Measurements from ENCODE around the gene PPIL3. TPM values are rescaled to one million over a fixed set of nuclear protein-coding genes. Genes with fewer than 3 reads are reported as not detected.
A peak's percentile ranks its signal among the peaks of the same experiment; 100 is the strongest.
"Not testable (repeated sequence)": the region's sequence is repeated elsewhere in the genome, so short reads cannot be mapped to it uniquely, and the experiment has no call there.

Gene PPIL3
- 33.4 and 34.6 TPM in 2 replicates for total RNA-seq (2014; rRNA removed; shearing (Covaris generic))

DNA sequence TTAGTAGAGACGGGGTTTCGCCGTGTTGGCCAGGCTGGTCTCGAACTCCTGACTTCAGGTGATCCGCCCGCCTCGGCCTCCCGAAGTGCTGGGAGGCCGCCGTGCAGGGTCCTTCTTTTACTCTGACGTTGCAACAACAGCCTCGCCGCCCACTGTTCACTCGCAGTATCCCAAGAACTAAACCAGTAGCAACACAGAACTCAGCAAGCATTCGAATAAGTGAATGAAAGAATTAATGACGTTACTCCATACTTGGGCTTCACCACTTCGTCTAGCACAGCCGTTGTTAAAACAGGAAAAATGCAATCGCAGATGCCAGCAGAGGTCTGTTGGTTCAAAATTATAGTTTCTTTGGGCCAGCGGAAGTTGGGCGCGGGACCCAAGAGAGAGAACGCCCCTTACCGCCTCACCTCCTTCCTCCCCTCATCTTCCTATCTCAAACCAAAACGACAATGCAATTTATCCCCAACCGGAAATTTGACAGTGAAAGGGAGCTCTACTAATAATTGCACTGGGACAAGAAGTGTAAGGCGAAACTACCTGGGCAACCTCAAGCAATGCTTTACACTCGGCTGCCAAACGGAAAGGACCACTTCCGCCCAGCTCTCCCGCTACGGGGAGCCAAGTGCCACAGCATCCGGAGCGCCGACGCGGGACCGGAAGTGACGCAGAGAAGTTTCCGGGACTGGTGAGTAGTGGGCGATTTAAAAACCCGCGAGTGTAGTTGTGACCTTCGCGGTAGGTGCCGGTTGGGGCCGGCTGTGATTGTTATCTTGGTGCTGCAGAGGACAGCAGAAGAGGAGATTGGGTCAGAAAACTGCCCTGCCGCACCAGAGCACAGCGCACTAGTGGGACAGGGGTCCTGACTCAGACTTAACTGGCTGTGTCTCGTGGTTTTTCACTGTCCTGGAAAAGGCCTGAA is at the start of gene PPIL3, which contains the start of gene NIF3L1:
Gene PPIL3 (minus strand): TSS at position 374 of the 922 bp plus-strand sequence. CDS start 1,462 bp downstream, outside the sequence.
Gene NIF3L1 (plus strand): TSS at position 668 of the 922 bp plus-strand sequence. CDS start 2,573 bp downstream, outside the sequence.
- Histone ChIP-seq H3K36me3 (replicated peaks; ENCODE audit: control insufficient read depth, insufficient read depth, low read length) (peaks cover 3% of the 10 kb centered on the region), H3K4me3 (ENCODE audit: insufficient read depth, low read depth, low read length) (peak within 1 kb of the TSS; percentile 94), H3K27me3 (ENCODE audit: control insufficient read depth, insufficient read depth, low read length) (no peaks in the 10 kb centered on the region)
- peak; percentile 88 for DNase-seq

DNA sequence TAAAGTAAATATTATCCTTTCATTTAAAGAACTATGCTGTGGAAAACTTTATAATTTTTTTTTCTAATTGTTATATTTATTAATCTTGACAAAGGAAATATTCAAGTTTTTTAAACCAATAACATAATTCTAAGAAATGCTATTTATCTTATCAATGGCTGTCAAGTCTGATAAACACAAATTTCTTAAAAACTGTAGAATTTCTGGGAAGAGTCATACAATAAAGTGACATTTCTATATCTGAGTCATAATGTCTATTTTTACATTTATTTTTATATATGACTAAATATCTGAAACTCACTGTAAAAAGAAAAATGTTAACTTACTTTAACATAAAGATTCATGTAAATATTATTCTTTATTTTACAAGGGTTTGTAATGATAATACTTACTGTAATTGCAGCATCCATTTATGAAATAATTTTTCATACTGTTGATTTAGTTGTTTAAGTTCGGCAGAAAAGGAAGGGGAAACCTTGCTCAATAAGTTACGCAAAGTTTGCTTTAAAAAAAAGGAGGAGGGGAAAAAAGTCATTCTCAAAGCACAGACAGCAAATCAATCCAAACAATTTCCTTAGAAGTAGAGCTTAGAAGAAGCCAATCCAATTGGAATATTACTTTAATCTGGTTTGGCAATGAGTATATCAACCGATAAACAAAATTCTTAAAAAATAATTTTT is 42.2 kb upstream of the PPIL3 start:
- Histone ChIP-seq H3K36me3 (replicated peaks; ENCODE audit: control insufficient read depth, insufficient read depth, low read length) (peaks cover 19% of the 10 kb centered on the region), H3K27me3 (ENCODE audit: control insufficient read depth, insufficient read depth, low read length) (no peaks in the 10 kb centered on the region), H3K4me3 (ENCODE audit: insufficient read depth, low read depth, low read length) (no peak overlapping the region)
- no peak for DNase-seq

DNA sequence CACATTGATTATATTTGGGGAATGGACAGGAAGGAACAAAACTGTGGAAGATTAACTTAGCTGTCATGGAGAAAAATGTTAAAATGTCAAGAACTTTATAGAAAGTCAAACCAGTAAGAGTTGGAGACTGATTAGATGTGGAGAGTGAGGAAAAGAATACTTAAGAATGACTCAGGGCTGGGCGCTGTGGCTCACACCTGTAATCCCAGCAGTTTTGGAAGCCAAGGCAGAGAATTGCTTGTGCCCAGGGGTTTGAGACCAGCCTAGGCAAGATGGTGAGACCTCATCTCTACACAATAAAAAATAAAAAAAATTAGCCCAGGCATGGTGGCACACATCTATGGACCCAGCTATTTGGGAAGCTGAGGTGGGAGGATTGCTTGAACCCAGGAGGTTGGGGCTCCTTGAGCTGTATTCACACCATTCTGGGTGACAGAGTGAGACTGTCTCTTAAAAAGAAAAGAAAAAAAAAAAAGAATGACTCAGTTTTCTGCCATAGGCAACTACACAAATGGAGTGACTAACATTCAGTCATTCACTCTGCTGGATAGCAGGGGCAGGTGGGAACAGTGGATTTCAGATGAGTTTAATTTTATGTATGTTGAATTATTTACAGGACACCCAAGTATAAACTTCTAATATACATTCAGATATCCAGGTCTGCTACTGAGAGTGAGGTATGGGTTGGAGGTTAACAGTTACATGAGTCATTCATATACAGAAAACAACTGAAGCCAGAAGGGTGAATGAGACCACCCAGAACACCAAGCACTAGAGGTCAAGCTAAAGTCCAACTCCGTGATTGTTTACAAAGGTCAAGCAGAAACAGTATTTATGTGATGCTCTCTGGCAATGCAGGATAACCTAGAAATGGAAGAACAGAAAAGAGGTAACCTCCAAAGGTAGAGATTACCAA is 40.7 kb upstream of the PPIL3 start:
- peaks cover 14% of the 10 kb centered on the region for H3K36me3 ChIP-seq (replicated peaks; ENCODE audit: control insufficient read depth, insufficient read depth, low read length)
- no peaks in the 10 kb centered on the region for H3K27me3 ChIP-seq (ENCODE audit: control insufficient read depth, insufficient read depth, low read length)
- H3K4me3 ChIP-seq (ENCODE audit: insufficient read depth, low read depth, low read length) = no peak overlapping the region
- no peak for DNase-seq

DNA sequence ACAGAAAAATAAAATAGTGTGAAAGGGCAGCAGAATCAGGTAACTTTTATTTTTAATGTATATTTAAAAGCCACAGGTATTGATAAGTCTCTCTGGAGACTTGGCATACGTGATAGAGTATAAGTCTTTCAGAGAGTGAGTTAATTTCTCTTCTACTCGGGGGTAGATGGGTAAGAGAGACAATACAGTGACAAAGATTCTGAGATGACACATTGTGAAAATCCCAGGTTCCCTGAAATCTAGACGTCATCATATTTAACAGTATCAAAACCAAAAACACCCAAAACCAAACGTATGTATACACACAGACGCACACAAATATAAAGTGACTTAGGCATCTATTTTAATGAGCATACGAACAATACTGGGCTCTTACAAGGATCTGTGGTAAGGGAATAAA is 33.6 kb upstream of the PPIL3 start:
- Histone ChIP-seq H3K4me3 (ENCODE audit: insufficient read depth, low read depth, low read length) (no peak overlapping the region), H3K36me3 (replicated peaks; ENCODE audit: control insufficient read depth, insufficient read depth, low read length) (peaks cover 18% of the 10 kb centered on the region), H3K27me3 (ENCODE audit: control insufficient read depth, insufficient read depth, low read length) (no peaks in the 10 kb centered on the region)
- DNase-seq = no peak

DNA sequence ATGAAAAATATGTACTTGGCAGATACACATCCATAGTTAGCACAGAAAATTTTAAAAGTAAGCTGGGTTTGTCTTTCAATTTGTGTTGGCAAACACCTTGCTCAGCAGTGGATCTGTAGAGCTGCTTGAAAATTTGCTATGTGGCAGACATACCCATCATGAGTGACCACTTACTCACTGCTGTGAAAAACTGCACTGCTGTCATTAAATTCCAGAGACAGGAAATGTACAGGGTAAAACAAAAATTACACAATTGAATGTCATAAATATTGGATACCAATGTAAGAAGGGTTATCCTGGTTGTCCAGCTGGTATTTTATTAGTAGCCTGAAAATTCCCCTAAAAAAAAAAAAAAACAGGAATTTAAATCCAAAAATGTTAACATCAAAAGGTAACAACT is 24.8 kb upstream of the PPIL3 start:
- H3K27me3 ChIP-seq (ENCODE audit: control insufficient read depth, insufficient read depth, low read length) = no peaks in the 10 kb centered on the region
- peaks cover 26% of the 10 kb centered on the region for H3K36me3 ChIP-seq (replicated peaks; ENCODE audit: control insufficient read depth, insufficient read depth, low read length)
- DNase-seq = no peak
- no peak overlapping the region for H3K4me3 ChIP-seq (ENCODE audit: insufficient read depth, low read depth, low read length)

DNA sequence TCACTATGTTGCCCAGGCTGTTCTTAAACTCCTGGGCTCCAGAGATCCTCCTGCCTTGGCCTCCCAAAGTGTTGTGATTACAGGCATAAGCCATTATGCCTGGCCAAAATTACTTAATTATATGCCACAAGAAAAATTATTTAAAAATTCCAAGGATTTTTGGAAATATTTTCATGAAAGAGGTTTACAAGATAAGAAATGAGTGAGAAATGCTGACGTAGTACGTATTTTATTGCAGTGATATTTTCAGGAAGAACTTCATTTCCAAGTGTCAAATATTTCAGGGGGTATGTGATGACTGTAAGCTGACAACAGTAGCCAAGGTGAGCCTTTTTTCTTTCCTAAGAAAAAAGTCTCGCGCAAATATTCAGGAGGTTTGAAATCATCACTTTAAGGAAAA is 21.1 kb upstream of the PPIL3 start:
- no peak for DNase-seq
- H3K4me3 ChIP-seq (ENCODE audit: insufficient read depth, low read depth, low read length) = no peak overlapping the region
- peaks cover 19% of the 10 kb centered on the region for H3K36me3 ChIP-seq (replicated peaks; ENCODE audit: control insufficient read depth, insufficient read depth, low read length)

DNA sequence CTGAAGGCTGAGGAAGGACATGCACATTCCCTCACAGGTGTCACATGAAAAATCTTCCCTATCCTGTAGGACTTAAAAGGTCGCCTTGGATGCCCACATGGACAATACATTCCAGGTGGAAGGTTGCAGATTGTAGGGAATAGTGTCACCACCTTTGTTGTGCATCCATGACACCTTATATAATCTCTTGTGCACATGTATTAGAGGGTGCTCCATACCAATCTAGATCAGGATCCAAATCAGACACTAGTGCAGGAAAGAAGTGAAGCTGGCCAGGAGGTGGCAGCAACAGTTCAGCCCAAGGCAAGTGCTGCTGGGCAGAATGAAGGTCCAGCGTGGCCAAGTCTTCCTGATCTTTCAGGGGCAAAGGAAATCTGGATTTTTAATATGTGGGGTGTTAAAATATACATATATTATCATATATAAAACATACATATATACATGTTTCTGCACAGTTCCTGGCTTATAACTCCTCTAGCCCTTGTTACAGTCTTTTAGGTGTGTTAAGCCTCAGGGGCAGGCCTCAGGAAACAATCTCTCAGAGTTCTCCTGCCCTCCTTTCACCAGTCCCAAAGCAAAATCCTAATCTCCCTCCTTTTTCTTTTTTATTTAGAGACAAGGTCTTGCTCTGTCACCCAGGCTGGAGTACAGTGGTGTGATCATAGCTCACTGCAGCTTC is 16.9 kb upstream of the PPIL3 start:
- Histone ChIP-seq H3K4me3 (ENCODE audit: insufficient read depth, low read depth, low read length) (no peak overlapping the region), H3K27me3 (ENCODE audit: control insufficient read depth, insufficient read depth, low read length) (no peaks in the 10 kb centered on the region), H3K36me3 (replicated peaks; ENCODE audit: control insufficient read depth, insufficient read depth, low read length) (peaks cover 15% of the 10 kb centered on the region)
- peak; percentile 69 for DNase-seq

More for the DNA sequence above, 21.1 kb upstream of the PPIL3 start:
- no peaks in the 10 kb centered on the region for H3K27me3 ChIP-seq (ENCODE audit: control insufficient read depth, insufficient read depth, low read length)

DNA sequence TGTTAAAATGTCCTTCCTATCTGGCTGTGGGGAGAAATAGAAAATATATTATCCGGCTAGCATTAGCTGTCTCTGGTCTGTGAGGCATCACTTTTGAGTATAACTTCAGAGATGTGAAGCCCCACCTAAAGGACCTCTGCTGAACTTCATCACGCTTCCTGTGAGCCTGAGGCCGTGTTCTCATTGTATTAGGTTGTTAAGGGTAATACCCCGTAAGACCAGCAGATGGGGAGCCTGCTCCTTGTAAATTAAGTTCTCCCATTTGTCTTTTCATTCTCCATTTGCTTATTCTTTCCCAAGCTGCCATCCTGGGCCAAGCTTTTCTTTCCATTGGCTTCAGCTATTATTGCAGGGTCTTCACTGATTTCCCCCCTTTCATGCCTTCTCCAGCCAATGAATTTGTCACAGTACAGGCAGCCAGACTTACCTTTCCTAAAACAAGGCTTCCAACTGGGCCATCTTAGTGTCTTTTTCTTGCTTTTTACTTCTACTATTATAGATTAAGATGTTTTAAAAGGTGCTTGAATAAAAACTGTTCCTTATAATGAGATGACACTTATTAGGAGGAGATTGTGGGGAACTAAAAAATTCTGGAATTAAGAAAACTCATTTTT is 12.7 kb upstream of the PPIL3 start:
- H3K36me3 ChIP-seq (replicated peaks; ENCODE audit: control insufficient read depth, insufficient read depth, low read length) = peaks cover 18% of the 10 kb centered on the region

DNA sequence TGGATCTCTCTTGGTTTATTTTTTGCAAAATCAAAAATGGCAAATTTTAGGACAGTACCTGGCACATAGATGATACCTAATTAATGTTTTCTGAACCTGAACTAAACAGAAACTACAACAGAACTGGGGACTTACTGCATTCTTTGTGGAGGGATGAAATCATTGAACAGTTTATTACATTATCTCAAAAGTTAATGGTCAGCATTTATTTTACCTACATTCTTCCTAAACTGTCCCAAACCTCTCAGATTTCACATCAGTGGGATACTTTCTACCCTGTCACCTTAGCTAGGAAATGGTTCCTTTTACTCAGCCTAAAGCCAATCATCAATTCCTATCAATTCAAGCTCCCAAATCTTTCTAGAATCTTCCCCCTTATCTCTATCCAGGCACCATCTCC is 10.6 kb upstream of the PPIL3 start:
- DNase-seq = no peak
- Histone ChIP-seq H3K36me3 (replicated peaks; ENCODE audit: control insufficient read depth, insufficient read depth, low read length) (peaks cover 33% of the 10 kb centered on the region), H3K4me3 (ENCODE audit: insufficient read depth, low read depth, low read length) (no peak overlapping the region), H3K27me3 (ENCODE audit: control insufficient read depth, insufficient read depth, low read length) (no peaks in the 10 kb centered on the region)

More for the DNA sequence above, 12.7 kb upstream of the PPIL3 start:
- Histone ChIP-seq H3K27me3 (ENCODE audit: control insufficient read depth, insufficient read depth, low read length) (no peaks in the 10 kb centered on the region), H3K4me3 (ENCODE audit: insufficient read depth, low read depth, low read length) (no peak overlapping the region)
- peak; percentile 87 for DNase-seq

DNA sequence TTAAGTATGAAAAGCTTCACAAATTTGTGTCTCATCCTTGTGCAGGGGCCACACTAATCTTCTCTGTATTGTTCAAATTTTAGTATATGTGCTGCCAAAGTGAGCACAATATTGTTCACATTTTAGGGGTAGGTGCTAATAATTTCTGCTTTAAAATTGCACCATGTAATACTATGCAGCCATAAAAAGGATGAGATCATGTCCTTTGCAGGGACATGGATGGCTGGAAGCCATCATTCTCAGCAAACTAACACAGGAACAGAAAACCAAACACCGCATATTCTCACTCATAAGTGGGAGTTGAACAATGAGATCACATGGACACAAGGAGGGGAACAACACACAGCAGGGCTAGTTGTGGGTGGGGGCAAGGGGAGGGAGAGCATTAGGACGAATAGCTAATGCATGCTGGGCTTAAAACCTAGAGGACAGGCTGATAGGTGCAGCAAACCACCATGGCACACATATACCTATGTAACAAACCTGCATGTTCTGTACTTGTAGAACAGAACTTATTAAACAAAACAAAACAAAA is 7.1 kb downstream of the PPIL3 start:
- DNase-seq; H3K27me3 ChIP-seq (ENCODE audit: control insufficient read depth, insufficient read depth, low read length); H3K4me3 ChIP-seq (ENCODE audit: insufficient read depth, low read depth, low read length): not testable (repeated sequence)
- H3K36me3 ChIP-seq (replicated peaks; ENCODE audit: control insufficient read depth, insufficient read depth, low read length) = peaks cover 11% of the 10 kb centered on the region

DNA sequence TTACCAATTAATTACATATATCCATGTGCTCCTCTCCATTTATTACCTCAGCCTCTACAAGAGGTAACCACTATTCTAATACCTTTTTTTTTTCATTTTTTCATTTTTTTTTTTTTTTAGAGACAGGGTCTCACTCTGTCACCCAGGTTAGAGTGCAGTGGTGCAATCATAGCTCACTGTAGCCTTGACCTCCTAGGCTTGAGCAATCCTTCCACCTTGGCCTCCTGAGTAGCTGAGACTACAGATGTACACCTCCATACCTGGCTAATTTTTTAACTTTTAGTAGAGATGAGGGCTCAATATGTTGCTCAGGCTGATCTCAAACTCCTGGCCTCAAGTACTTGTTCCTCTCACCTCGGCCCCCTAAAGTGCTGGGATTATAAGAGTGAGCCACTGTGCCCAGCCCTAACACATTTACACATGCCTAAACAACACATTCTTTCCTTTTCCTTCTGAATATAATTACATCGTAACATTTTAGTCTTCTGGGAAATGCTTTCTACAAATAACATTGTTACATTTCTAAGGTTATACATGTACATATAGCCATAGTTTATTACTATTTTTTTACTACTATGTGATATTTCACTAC is 10.5 kb downstream of the PPIL3 start:
- Histone ChIP-seq H3K36me3 (replicated peaks; ENCODE audit: control insufficient read depth, insufficient read depth, low read length) (peaks cover 10% of the 10 kb centered on the region), H3K4me3 (ENCODE audit: insufficient read depth, low read depth, low read length) (no peak overlapping the region), H3K27me3 (ENCODE audit: control insufficient read depth, insufficient read depth, low read length) (no peaks in the 10 kb centered on the region)
- DNase-seq = no peak

DNA sequence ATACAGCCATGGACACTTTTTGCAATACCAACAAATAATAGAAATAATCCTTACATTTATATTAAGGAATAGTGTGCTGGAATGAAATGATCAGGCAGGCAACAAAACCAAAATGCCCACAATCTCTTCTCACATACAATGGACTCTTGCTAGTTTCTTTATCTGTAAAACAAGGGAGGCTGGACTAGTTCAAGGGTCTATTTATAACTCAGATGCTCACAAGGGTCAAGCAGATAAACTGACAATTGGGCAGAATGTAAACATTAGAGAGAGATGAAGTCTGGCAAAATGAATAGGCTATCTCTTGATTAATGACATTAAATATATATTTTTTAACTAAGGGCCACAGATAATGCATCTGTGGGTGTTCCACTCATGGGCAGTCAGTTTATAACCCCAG is 11.4 kb downstream of the PPIL3 start:
- no peaks in the 10 kb centered on the region for H3K27me3 ChIP-seq (ENCODE audit: control insufficient read depth, insufficient read depth, low read length)
- H3K4me3 ChIP-seq (ENCODE audit: insufficient read depth, low read depth, low read length) = no peak overlapping the region
- peaks cover 10% of the 10 kb centered on the region for H3K36me3 ChIP-seq (replicated peaks; ENCODE audit: control insufficient read depth, insufficient read depth, low read length)
- DNase-seq = no peak

DNA sequence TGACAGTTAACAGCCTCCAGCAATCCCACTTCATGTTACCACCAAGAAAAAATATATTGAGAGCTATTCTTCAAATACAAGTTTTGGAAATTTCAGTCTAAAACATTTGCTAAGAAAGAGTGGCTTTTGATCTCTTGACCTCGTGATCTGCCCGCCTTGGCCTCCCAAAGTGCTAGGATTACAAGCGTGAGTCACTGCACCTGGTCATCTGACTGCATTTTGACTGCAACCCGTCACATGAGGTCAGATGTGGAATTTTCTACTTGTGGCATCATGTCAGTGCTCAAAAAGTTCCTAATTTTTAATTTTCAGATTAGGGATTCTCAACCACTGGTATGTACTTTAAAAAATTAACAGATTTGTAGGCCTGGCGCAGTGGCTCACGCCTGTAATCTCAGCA is 15.3 kb downstream of the PPIL3 start:
- DNase-seq = no peak
- no peaks in the 10 kb centered on the region for H3K27me3 ChIP-seq (ENCODE audit: control insufficient read depth, insufficient read depth, low read length)
- peaks cover 5% of the 10 kb centered on the region for H3K36me3 ChIP-seq (replicated peaks; ENCODE audit: control insufficient read depth, insufficient read depth, low read length)
- no peak overlapping the region for H3K4me3 ChIP-seq (ENCODE audit: insufficient read depth, low read depth, low read length)
